ENCODE measurements around the gene CIB2. TPM values are rescaled to one million over a fixed set of nuclear protein-coding genes. Genes with fewer than 3 reads are reported as not detected.
A peak's percentile ranks its signal among the peaks of the same experiment; 100 is the strongest.
"Not testable (repeated sequence)": the region's sequence is repeated elsewhere in the genome, so short reads cannot be mapped to it uniquely, and the experiment has no call there.

CIB2 gene
- 0.08 TPM in 1 of 2 replicates, not detected in the other for total RNA-seq (2014; rRNA removed; shearing (Covaris generic))
- polyA plus RNA-seq (2015; cell fraction: cytosol; rRNA removed): 0.80 TPM in 1 of 2 replicates, not detected in the other
- not detected in 2 replicates for polyA plus RNA-seq (2015; cell fraction: nucleus; rRNA removed)

- DNase-seq (ENCODE audit: low read depth): peak; percentile 36
Observed at GRCh38 chr15:78131295-78132061, at the start of gene CIB2. Gene CIB2, minus strand, starts transcription at chr15:78131445. Its CDS starts 230 bp downstream, at chr15:78131215.

- no peak for DNase-seq (ENCODE audit: low read depth)
Observed at GRCh38 chr15:78179906-78180305, 48.7 kb upstream of the CIB2 start.

- DNase-seq (ENCODE audit: low read depth): no peak
Observed at GRCh38 chr15:78179286-78179840, 48.1 kb upstream of the CIB2 start.

GRCh38 chr15:78178064-78178463 lies 46.8 kb upstream of the CIB2 start:
- DNase-seq (ENCODE audit: low read depth): no peak

GRCh38 chr15:78177447-78177873 lies 46.2 kb upstream of the CIB2 start:
- peak; percentile 47 for DNase-seq (ENCODE audit: low read depth)

GRCh38 chr15:78175330-78175729 lies 44.1 kb upstream of the CIB2 start:
- DNase-seq (ENCODE audit: low read depth): no peak

GRCh38 chr15:78174401-78174800 lies 43.2 kb upstream of the CIB2 start:
- DNase-seq (ENCODE audit: low read depth): no peak

GRCh38 chr15:78171864-78172472 lies 40.7 kb upstream of the CIB2 start:
- DNase-seq (ENCODE audit: low read depth): no peak

- DNase-seq (ENCODE audit: low read depth): no peak
Observed at GRCh38 chr15:78170848-78171773, 39.9 kb upstream of the CIB2 start.

- DNase-seq (ENCODE audit: low read depth): no peak
Observed at GRCh38 chr15:78168608-78169007, 37.4 kb upstream of the CIB2 start.

- DNase-seq (ENCODE audit: low read depth): no peak
Observed at GRCh38 chr15:78167227-78167888, 36.1 kb upstream of the CIB2 start.

- no peak for DNase-seq (ENCODE audit: low read depth)
Observed at GRCh38 chr15:78164010-78164409, 32.8 kb upstream of the CIB2 start.

GRCh38 chr15:78162038-78162437 lies 30.8 kb upstream of the CIB2 start:
- DNase-seq (ENCODE audit: low read depth): no peak

GRCh38 chr15:78159395-78159794 lies 28.1 kb upstream of the CIB2 start:
- no peak for DNase-seq (ENCODE audit: low read depth)

GRCh38 chr15:78157203-78157602 lies 26.0 kb upstream of the CIB2 start:
- DNase-seq (ENCODE audit: low read depth): no peak

GRCh38 chr15:78156653-78157052 lies 25.4 kb upstream of the CIB2 start:
- DNase-seq (ENCODE audit: low read depth): no peak

GRCh38 chr15:78155355-78155939 lies 24.2 kb upstream of the CIB2 start:
- DNase-seq (ENCODE audit: low read depth): no peak

- no peak for DNase-seq (ENCODE audit: low read depth)
Observed at GRCh38 chr15:78154955-78155354, 23.7 kb upstream of the CIB2 start.

GRCh38 chr15:78151075-78151474 lies 19.8 kb upstream of the CIB2 start:
- not testable (repeated sequence) for DNase-seq (ENCODE audit: low read depth)

All from HT1080 (cell line).